HL-60 (cell line): ENCODE data around the gene MEG3.

Experiments used
- DNase-seq, 2 experiments: peaks; one replicate each; pipeline ENCODE4 v3.0.0-alpha.2; 2010 to 2020; ENCODE audit warnings: low read depth in 1 of 2, low spot score in 1 of 2
- H3K27ac ChIP-seq: fragments of 250-450 bp; sonication (Bioruptor Pico); replicated peaks from 2 replicates; pipeline ENCODE4 v1.5.1; 2020; ENCODE audit warnings: mild to moderate bottlenecking, moderate library complexity
- H3K27me3 ChIP-seq: fragments of 250-450 bp; sonication (Bioruptor Pico); 2 replicates; pipeline ENCODE4 v1.5.1; 2021; ENCODE audit warnings: mild to moderate bottlenecking, moderate library complexity; ENCODE audit not compliant: insufficient read depth, poor library complexity, severe bottlenecking
- H3K4me3 ChIP-seq: replicated peaks from 2 replicates; pipeline ENCODE4 v1.5.1; 2011; ENCODE audit warnings: mild to moderate bottlenecking, control low read depth, low read length; ENCODE audit not compliant: insufficient read depth
- CTCF ChIP-seq: IDR thresholded peaks from one replicate; pipeline ENCODE4 v1.5.1; 2011; ENCODE audit warnings: low read length, control low read depth, inconsistent platforms; ENCODE audit not compliant: insufficient read depth
- GABPA ChIP-seq: IDR thresholded peaks from 2 replicates; pipeline ENCODE4 v1.6.1; 2012; ENCODE audit warnings: low read depth
- POLR2AphosphoS5 ChIP-seq: IDR thresholded peaks from 2 replicates; pipeline ENCODE4 v1.6.1; 2012; ENCODE audit warnings: low read depth
- REST ChIP-seq: IDR thresholded peaks from 2 replicates; pipeline ENCODE4 v1.6.1; 2012; ENCODE audit warnings: low read depth; ENCODE audit not compliant: insufficient replicate concordance
- SPI1 ChIP-seq: IDR thresholded peaks from 2 replicates; pipeline ENCODE4 v1.6.1; 2012; ENCODE audit warnings: low read depth, mild to moderate bottlenecking, borderline replicate concordance

The MEG3 gene

GRCh38 chr14:100893760-100894159, 67.8 kb downstream of the MEG3 start:
- H3K27ac ChIP-seq, result no peak overlapping the region
- TF ChIP-seq POLR2AphosphoS5 (no peak), CTCF (no peak), GABPA (no peak), SPI1 (no peak), REST (no peak)
- peaks cover 6% of the 10 kb centered on the region for H3K27me3 ChIP-seq
- no peak overlapping the region for H3K4me3 ChIP-seq
- DNase-seq, result no peak

GRCh38 chr14:100894416-100894815, 68.5 kb downstream of the MEG3 start:
- TF ChIP-seq GABPA (no peak), SPI1 (no peak), CTCF (no peak), POLR2AphosphoS5 (no peak), REST (no peak)
- peaks cover 9% of the 10 kb centered on the region for H3K27me3 ChIP-seq
- H3K27ac ChIP-seq, result no peak overlapping the region
- DNase-seq, result no peak
- no peak overlapping the region for H3K4me3 ChIP-seq

- H3K27me3 ChIP-seq, result peaks cover 15% of the 10 kb centered on the region
- no peak for DNase-seq
- TF ChIP-seq POLR2AphosphoS5 (no peak), GABPA (no peak), REST (no peak), CTCF (no peak), SPI1 (no peak)
- H3K27ac ChIP-seq, result no peak overlapping the region
- H3K4me3 ChIP-seq, result no peak overlapping the region
Observed at GRCh38 chr14:100895411-100895810, 69.5 kb downstream of the MEG3 start.
